PC-3 (cell line): ENCODE data around the gene CTSZ. TPM values are rescaled to one million over a fixed set of nuclear protein-coding genes. Genes with fewer than 3 reads are reported as not detected.

ENCODE experiments used
- ATAC-seq: fragments of 200-7000 bp; cut with Tn5 transposase; 2 replicates; pipeline ENCODE4 v1.9.1; 2020; ENCODE audit warnings: mild to moderate bottlenecking, moderate library complexity
- BruUV-seq: library from RNA; stranded (reverse); fragments of 400-500 nt; replicated peaks from 2 replicates; lab custom pipeline; 2021; lab: Mats Ljungman, UMichigan
- CTCF ChIA-PET: fragments of 300-600 bp; sonication (Branson Sonifier 250); formaldehyde crosslinking; loops from one replicate; lab custom pipeline; 2022; ENCODE audit warnings: antibody characterized with exemption; lab: Charles Lee
- POLR2A ChIA-PET: fragments of 300-600 bp; sonication (Branson Sonifier 250); formaldehyde crosslinking; loops from one replicate; lab custom pipeline; 2022; ENCODE audit warnings: antibody characterized with exemption; ENCODE audit not compliant: unreplicated experiment; lab: Charles Lee
- DNase-seq: peaks from one replicate; pipeline ENCODE4 v3.0.0-alpha.2; 2015
- H2AFZ ChIP-seq: fragments of 300-600 bp; sonication (generic); 2 replicates; pipeline ENCODE4 v1.6.0; 2016; ENCODE audit warnings: antibody characterized with exemption, low read length
- H3F3A ChIP-seq: fragments of 300-600 bp; sonication (generic); one replicate; pipeline ENCODE4 v1.6.0; 2017; ENCODE audit warnings: antibody characterized with exemption, low read length, control low read depth, mild to moderate bottlenecking; ENCODE audit not compliant: unreplicated experiment
- H3K27ac ChIP-seq: fragments of 300-600 bp; sonication (generic); 2 replicates; pipeline ENCODE4 v1.5.1; 2016; ENCODE audit warnings: mild to moderate bottlenecking, low read length
- H3K27me3 ChIP-seq: fragments of 300-600 bp; sonication (generic); 2 replicates; pipeline ENCODE4 v1.6.1; 2016; ENCODE audit warnings: low read length, mixed read lengths
- H3K36me3 ChIP-seq: fragments of 300-600 bp; sonication (generic); 2 replicates; pipeline ENCODE4 v1.6.1; 2016; ENCODE audit warnings: low read depth, mixed run types, low read length, mixed read lengths
- H3K4me1 ChIP-seq: fragments of 300-600 bp; sonication (generic); 2 replicates; pipeline ENCODE4 v1.5.1; 2016; ENCODE audit warnings: low read length; ENCODE audit not compliant: insufficient read depth
- H3K4me2 ChIP-seq: fragments of 300-600 bp; sonication (generic); 2 replicates; pipeline ENCODE4 v1.6.0; 2016; ENCODE audit warnings: low read length
- H3K4me3 ChIP-seq: fragments of 300-600 bp; sonication (generic); 2 replicates; pipeline ENCODE4 v1.5.1; 2016; ENCODE audit warnings: mild to moderate bottlenecking, low read length, mixed read lengths
- H3K79me2 ChIP-seq: fragments of 300-600 bp; sonication (generic); 2 replicates; pipeline ENCODE4 v1.6.1; 2017; ENCODE audit warnings: low read length, mixed read lengths
- H3K9ac ChIP-seq: fragments of 300-600 bp; sonication (generic); 2 replicates; pipeline ENCODE4 v1.6.0; 2016; ENCODE audit warnings: mild to moderate bottlenecking, low read length
- H3K9me2 ChIP-seq: fragments of 300-600 bp; sonication (generic); replicated peaks from 2 replicates; pipeline ENCODE4 v1.6.1; 2016; ENCODE audit warnings: mixed run types, low read length, mixed read lengths
- H3K9me3 ChIP-seq: fragments of 300-600 bp; sonication (generic); 2 replicates; pipeline ENCODE4 v1.6.1; 2016; ENCODE audit warnings: low read length, mixed read lengths
- H4K20me1 ChIP-seq: fragments of 300-600 bp; sonication (generic); 2 replicates; pipeline ENCODE4 v1.6.1; 2016; ENCODE audit warnings: low read length, mixed read lengths
- EZH2 ChIP-seq: fragments of 300-600 bp; sonication (generic); IDR thresholded peaks from one replicate; pipeline ENCODE4 v1.6.1; 2017; ENCODE audit warnings: antibody characterized with exemption, mild to moderate bottlenecking, low read length; ENCODE audit not compliant: unreplicated experiment
- EZH2phosphoT487 ChIP-seq: fragments of 300-600 bp; sonication (generic); IDR thresholded peaks from 2 replicates; pipeline ENCODE4 v1.6.1; 2018; ENCODE audit warnings: mild to moderate bottlenecking, antibody characterized with exemption, low read length, borderline replicate concordance
- intact Hi-C: fragments of 100-400 bp; cut with micrococcal nuclease; formaldehyde crosslinking; loops from 2 replicates; pipeline ENCODE4 v1.9.0; 2023
- total RNA-seq: library from RNA; depleted of rRNA; stranded (reverse); fragments of >200 nt; gene quantifications from 2 replicates; pipeline ENCODE4 v1.2.3, GENCODE V29; 2014
- TF ChIP-seq, protein P1 (sequence below): fragments of 300-600 bp; sonication (generic); conservative IDR thresholded peaks from 2 replicates; pipeline ENCODE4 v1.5.1; 2017; ENCODE audit warnings: antibody characterized with exemption, low read depth, mild to moderate bottlenecking, low read length

CTSZ gene
- total RNA-seq, 1 experiment from 2014 or later = 191 TPM

DNA sequence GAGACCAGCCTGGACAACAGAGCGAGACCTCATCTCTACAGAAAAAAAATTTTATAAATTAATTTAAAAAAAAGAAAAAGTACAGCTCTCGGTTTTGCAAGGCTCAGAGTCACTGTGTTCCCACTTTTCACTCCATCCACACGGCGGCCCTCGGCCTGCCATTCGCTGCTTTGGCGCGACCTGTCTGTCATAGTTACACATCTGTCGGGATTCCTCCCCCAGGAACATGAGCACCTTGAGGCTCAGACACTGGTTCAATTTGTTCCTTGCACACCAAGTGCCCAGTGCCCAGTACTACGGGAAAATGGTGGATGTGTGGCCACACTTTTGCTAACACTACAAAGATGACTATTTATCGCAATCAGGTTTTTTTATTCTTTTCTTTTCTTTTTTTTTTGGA is 8.4 kb downstream of the CTSZ start:
- Histone ChIP-seq H3K9me3 (no peaks in the 10 kb centered on the region), H3F3A (no peaks in the 10 kb centered on the region), H2AFZ (no peak overlapping the region), H3K4me2 (no peak overlapping the region), H3K4me1 (peaks cover 13% of the 10 kb centered on the region), H4K20me1 (no peaks in the 10 kb centered on the region), H3K9ac (no peak overlapping the region), H3K79me2 (no peaks in the 10 kb centered on the region), H3K9me2 (no peaks in the 10 kb centered on the region), H3K27ac (no peak overlapping the region), H3K27me3 (no peaks in the 10 kb centered on the region), H3K4me3 (no peak overlapping the region), H3K36me3 (peaks cover 35% of the 10 kb centered on the region)
- no TSS peak for BruUV-seq
- DNase-seq (no peak), ATAC-seq (no peak)
- TF ChIP-seq, protein P1, sequence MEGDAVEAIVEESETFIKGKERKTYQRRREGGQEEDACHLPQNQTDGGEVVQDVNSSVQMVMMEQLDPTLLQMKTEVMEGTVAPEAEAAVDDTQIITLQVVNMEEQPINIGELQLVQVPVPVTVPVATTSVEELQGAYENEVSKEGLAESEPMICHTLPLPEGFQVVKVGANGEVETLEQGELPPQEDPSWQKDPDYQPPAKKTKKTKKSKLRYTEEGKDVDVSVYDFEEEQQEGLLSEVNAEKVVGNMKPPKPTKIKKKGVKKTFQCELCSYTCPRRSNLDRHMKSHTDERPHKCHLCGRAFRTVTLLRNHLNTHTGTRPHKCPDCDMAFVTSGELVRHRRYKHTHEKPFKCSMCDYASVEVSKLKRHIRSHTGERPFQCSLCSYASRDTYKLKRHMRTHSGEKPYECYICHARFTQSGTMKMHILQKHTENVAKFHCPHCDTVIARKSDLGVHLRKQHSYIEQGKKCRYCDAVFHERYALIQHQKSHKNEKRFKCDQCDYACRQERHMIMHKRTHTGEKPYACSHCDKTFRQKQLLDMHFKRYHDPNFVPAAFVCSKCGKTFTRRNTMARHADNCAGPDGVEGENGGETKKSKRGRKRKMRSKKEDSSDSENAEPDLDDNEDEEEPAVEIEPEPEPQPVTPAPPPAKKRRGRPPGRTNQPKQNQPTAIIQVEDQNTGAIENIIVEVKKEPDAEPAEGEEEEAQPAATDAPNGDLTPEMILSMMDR = no peak
- TF ChIP-seq EZH2 = no peak
- POLR2A ChIA-PET = no interaction called here
- intact Hi-C loops = no loop called here
- CTCF ChIA-PET = no interaction called here

DNA sequence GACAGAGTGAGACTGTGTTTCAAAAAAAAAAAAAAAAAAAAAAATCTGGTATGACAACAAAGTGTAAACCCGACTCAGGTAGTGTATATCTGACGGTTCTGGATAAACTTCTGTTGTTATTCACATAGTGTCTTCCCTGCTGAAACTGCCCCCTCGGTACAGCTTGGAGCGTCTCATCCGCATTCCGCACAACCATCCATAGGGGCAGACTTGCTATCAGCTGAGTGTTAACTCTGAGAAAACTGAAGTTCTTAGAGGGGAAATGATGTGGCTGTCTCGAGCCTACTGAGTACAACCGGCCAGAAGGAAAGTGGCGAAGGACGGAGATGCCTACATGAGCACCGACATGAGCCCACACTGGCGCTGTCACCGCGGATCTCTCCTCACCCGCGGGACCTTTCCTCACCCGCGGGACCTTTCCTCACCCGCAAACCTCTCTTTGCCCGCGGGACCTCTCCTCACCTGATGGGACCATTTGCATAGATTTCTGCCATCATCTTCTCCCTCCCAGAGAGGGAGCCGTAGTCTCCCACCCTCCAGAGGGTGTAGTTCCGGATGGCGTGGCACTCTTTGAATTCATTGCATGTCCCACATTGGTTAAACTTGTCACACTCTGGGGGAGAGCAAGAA is 9.8 kb downstream of the CTSZ start:
- Histone ChIP-seq H3K9me3 (no peaks in the 10 kb centered on the region), H4K20me1 (no peaks in the 10 kb centered on the region), H3K9ac (no peak overlapping the region), H3K79me2 (no peaks in the 10 kb centered on the region), H3K27ac (no peak overlapping the region), H3K36me3 (peaks cover 49% of the 10 kb centered on the region), H3K4me1 (peaks cover 19% of the 10 kb centered on the region), H3F3A (no peaks in the 10 kb centered on the region), H3K4me2 (no peak overlapping the region), H3K9me2 (no peaks in the 10 kb centered on the region), H2AFZ (no peak overlapping the region), H3K4me3 (no peak overlapping the region), H3K27me3 (no peaks in the 10 kb centered on the region)
- CTCF ChIA-PET = no interaction called here
- POLR2A ChIA-PET = interaction anchor here (0.7 kb wide), 1 partner anchor 35 kb away, joined by 4 read pairs; the partner anchor contains the start of gene ATP5F1E
- DNase-seq (no peak), ATAC-seq (no peak)
- intact Hi-C loops = no loop called here
- no TSS peak for BruUV-seq
- no peak for TF ChIP-seq EZH2
- TF ChIP-seq, protein P1 = no peak
- TF ChIP-seq EZH2phosphoT487 = no peak

DNA sequence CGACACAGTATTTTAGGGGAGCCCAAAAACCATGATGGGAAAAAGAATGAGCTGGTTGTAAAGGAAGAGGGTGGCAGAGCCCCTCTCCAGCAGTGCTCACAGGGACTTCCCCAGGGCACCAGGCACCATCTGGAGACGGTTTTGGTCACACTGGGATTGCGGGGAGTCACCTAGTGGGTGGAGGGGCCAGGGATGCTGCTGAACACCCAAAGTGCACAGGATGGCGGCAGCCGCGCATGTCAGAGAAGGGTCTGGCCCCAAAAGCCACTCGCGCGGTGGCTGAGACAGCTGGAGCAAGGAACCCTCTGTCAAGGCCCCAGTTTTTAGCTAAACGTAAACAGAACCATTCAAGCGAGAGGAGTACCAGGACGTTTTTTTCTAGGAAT is 10.8 kb downstream of the CTSZ start:
- no peaks in the 10 kb centered on the region for H3F3A ChIP-seq
- H3K27me3 ChIP-seq = no peaks in the 10 kb centered on the region
- no peak overlapping the region for H3K4me3 ChIP-seq
- H3K9ac ChIP-seq = no peak overlapping the region
- H3K79me2 ChIP-seq = no peaks in the 10 kb centered on the region
- no TSS peak for BruUV-seq
- no peaks in the 10 kb centered on the region for H3K9me3 ChIP-seq
- no peaks in the 10 kb centered on the region for H3K9me2 ChIP-seq
- no peak overlapping the region for H3K4me2 ChIP-seq
- intact Hi-C loops = no loop called here
- DNase-seq (no peak), ATAC-seq (no peak)
- POLR2A ChIA-PET = no interaction called here
- TF ChIP-seq EZH2 = no peak
- TF ChIP-seq EZH2phosphoT487 = no peak
- TF ChIP-seq, protein P1 = no peak
- no peak overlapping the region for H2AFZ ChIP-seq
- no peaks in the 10 kb centered on the region for H4K20me1 ChIP-seq
- CTCF ChIA-PET = no interaction called here
- peaks cover 58% of the 10 kb centered on the region for H3K36me3 ChIP-seq
- peak overlapping the region; percentile 29 for H3K27ac ChIP-seq
- peaks cover 19% of the 10 kb centered on the region for H3K4me1 ChIP-seq
